Ovary (tissue), 9 donors: ENCODE data around the gene RALGPS2. TPM values are rescaled to one million over a fixed set of nuclear protein-coding genes. Genes with fewer than 3 reads are reported as not detected.

ENCODE experiments used
- DNase-seq, 5 donors: peaks; one replicate each; pipeline ENCODE4 v3.0.0-alpha.2; 2019 to 2020
- H3K27ac ChIP-seq, 2 donors: fragments of 200-600 bp; one replicate each; pipeline versions ENCODE4 v1.5.1 to v1.8.0; 2019 to 2022
- H3K27me3 ChIP-seq: fragments of 200-600 bp; one replicate; pipeline ENCODE4 v1.8.0; 2022
- H3K36me3 ChIP-seq: fragments of 200-600 bp; sonication (generic); one replicate; pipeline ENCODE4 v1.5.1; 2019
- H3K4me1 ChIP-seq: one replicate; pipeline ENCODE4 v1.8.1; 2013; ENCODE audit warnings: mild to moderate bottlenecking, moderate library complexity; ENCODE audit not compliant: insufficient read depth
- H3K4me3 ChIP-seq: fragments of 200-600 bp; sonication (generic); one replicate; pipeline ENCODE4 v1.5.1; 2017
- H3K9me3 ChIP-seq, 2 donors: fragments of 200-600 bp in 1 of 2; sonication (generic) in 1 of 2; one replicate each; pipeline versions ENCODE4 v1.5.1 to v1.8.1; 2013 to 2019; ENCODE audit warnings: mild to moderate bottlenecking in 1 of 2, moderate library complexity in 1 of 2
- EP300 ChIP-seq: sonication (generic); formaldehyde crosslinking; IDR thresholded peaks from one replicate; pipeline ENCODE4 v1.6.1; 2017; ENCODE audit warnings: antibody characterized with exemption
- POLR2A ChIP-seq: fragments of 450-650 bp; IDR thresholded peaks from one replicate; pipeline ENCODE4 v1.6.1; 2017; ENCODE audit warnings: antibody characterized with exemption, mild to moderate bottlenecking, moderate library complexity
- WGBS, 3 donors: extraction: QIAGEN DNeasy Blood & Tissue Kit in 1 of 3; methylation state at CpG; one replicate each; pipeline versions ENCODE4 v1.1.5 to v1.1.7; 2013 to 2017; 5-methylcytosine and 5-hydroxymethylcytosine counted together
- intact Hi-C, 4 donors: fragments of 100-400 bp; cut with DNase I; formaldehyde crosslinking; loops; one replicate each; pipeline versions ENCODE4 v1.11.0 to v1.15.1; 2022 to 2023
- polyA plus RNA-seq, 2 donors: library from polyadenylated mRNA; stranded (reverse); fragments of 200-250 nt in 1 of 2; fragments of 350-450 nt in 1 of 2; fragmentation: Illumina TruSeq in 1 of 2; extraction: RNeasy Lipid Tissue Mini Kit (QIAGEN cat#74804) in 1 of 2; gene quantifications; one replicate each; pipeline ENCODE4 v1.2.3, GENCODE V29; 2013 to 2014
- total RNA-seq, 7 donors: library from RNA; depleted of rRNA in 2 of 7; stranded (reverse); fragments of >200 nt in 2 of 7; fragmentation: NEBNext Ultra II Directional in 3 of 7; extraction: Animal tissue kit (Norgen Biotek cat#: 25700) in 3 of 7; gene quantifications; one replicate each; pipeline versions ENCODE4 v1.1.0 to v1.2.4, GENCODE V29; 2016 to 2023
- TF ChIP-seq, protein P1 (sequence below), 3 donors: fragments of 450-650 bp in 2 of 3; fragments of 200-600 bp in 1 of 3; IDR thresholded peaks; one replicate each; pipeline versions ENCODE4 v1.5.1 to v1.8.0; 2016 to 2022; ENCODE audit warnings: antibody characterized with exemption in 3 of 3, mild to moderate bottlenecking in 1 of 3
- donor health status: DM: no; HTN: no; CAD: no; lungs with moderate emphysema.
- donor health status: DM: no; HTN: no; CAD: no.
- donor health status: Bipolar disorder and iron deficiency.
- donor health status: DM: yes; HTN: yes; CAD: no.
- donor health status: DM: no; HTN: no; CAD: no.
- donor health status: DM: yes; HTN: yes; CAD: no.

RALGPS2 gene
- total and polyA plus RNA-seq, 9 donors = 6.4 to 43.4 (median 25.0) TPM

GRCh38 chr1:178945763-178946266 is 220.8 kb downstream of the RALGPS2 start:
- Histone ChIP-seq H3K9me3 (no peaks in the 10 kb centered on the region), H3K27me3 (no peaks in the 10 kb centered on the region), H3K4me3 (no peak overlapping the region), H3K27ac (no peak overlapping the region), H3K36me3 (no peaks in the 10 kb centered on the region), H3K4me1 (peaks cover 3% of the 10 kb centered on the region)
- intact Hi-C loops = no loop called here
- DNase-seq = peak in 2 of 5 donors; percentile 48 to 66
- no peak for TF ChIP-seq POLR2A
- no peak for TF ChIP-seq EP300
- TF ChIP-seq, protein P1, sequence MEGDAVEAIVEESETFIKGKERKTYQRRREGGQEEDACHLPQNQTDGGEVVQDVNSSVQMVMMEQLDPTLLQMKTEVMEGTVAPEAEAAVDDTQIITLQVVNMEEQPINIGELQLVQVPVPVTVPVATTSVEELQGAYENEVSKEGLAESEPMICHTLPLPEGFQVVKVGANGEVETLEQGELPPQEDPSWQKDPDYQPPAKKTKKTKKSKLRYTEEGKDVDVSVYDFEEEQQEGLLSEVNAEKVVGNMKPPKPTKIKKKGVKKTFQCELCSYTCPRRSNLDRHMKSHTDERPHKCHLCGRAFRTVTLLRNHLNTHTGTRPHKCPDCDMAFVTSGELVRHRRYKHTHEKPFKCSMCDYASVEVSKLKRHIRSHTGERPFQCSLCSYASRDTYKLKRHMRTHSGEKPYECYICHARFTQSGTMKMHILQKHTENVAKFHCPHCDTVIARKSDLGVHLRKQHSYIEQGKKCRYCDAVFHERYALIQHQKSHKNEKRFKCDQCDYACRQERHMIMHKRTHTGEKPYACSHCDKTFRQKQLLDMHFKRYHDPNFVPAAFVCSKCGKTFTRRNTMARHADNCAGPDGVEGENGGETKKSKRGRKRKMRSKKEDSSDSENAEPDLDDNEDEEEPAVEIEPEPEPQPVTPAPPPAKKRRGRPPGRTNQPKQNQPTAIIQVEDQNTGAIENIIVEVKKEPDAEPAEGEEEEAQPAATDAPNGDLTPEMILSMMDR (IDR thresholded peaks at IDR 0.05) = no peak
- 42 to 61% (median 51%) methylated on average over 17 of the region's 17 CpGs for WGBS, 3 donors

GRCh38 chr1:178946416-178946815 is 221.4 kb downstream of the RALGPS2 start:
- Histone ChIP-seq H3K9me3 (no peaks in the 10 kb centered on the region), H3K27me3 (no peaks in the 10 kb centered on the region), H3K36me3 (no peaks in the 10 kb centered on the region), H3K4me1 (peaks cover 3% of the 10 kb centered on the region), H3K27ac (no peak overlapping the region), H3K4me3 (no peak overlapping the region)
- TF ChIP-seq POLR2A (no peak), EP300 (no peak)
- TF ChIP-seq, protein P1 (IDR thresholded peaks at IDR 0.05) = no peak
- intact Hi-C loops = no loop called here
- DNase-seq = peak in 1 of 5 donors; percentile 40
- WGBS, 3 donors = 89 to 93% (median 90%) methylated on average over 13 of the region's 13 CpGs

DNA sequence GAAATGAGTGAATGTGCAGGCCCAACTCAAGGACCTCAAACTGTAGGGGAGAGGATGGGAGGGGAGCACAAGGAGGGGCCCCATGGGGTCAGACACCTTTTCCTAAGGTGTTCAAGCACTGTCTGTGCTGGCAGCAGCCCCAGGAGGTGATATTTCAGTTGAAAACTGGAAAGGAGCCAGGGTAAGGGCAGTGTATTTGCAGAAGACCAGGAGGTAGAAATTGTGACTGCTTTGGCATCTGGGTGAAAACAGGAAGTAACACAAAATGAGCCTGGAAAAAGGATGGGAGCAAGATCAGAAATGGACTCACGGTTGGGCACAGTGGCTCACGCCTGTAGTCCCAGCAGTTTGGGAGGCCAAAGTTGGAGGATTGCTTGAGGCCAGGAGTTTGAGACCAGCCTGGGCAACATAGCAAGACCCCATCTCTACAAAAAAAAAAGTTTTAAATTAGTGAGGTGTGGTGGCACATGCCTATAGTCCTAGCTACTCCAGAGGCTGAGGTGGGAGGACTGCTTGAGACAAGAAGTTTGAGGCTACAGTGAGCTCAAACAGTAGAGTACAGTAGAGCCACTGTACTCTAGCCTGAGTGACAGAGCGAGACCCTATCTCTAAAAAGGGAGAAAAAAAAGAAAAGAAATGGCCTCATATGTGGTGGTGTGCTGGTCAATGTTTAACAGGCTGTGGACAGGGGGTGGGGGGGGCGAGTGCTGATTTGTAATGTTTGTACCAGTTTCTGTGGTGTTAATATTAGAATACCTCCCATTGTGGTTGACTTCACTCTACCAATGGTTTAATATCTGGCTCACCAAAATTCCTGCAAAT is 222.0 kb downstream of the RALGPS2 start:
- H3K4me1 ChIP-seq = peaks cover 3% of the 10 kb centered on the region
- no peaks in the 10 kb centered on the region for H3K9me3 ChIP-seq
- intact Hi-C loops = no loop called here
- WGBS, 3 donors = 91 to 96% (median 96%) methylated on average over 4 of the region's 4 CpGs
- H3K27ac ChIP-seq = no peak overlapping the region
- TF ChIP-seq EP300 = no peak
- TF ChIP-seq, protein P1 (IDR thresholded peaks at IDR 0.05) = no peak
- H3K4me3 ChIP-seq = no peak overlapping the region
- peak in 1 of 5 donors; percentile 32 for DNase-seq
- H3K36me3 ChIP-seq = no peaks in the 10 kb centered on the region
- no peaks in the 10 kb centered on the region for H3K27me3 ChIP-seq

- WGBS, 3 donors = 87 to 97% (median 96%) methylated on average over 3 of the region's 3 CpGs
- H3K27ac ChIP-seq = no peak overlapping the region
- intact Hi-C loops = no loop called here
- no peaks in the 10 kb centered on the region for H3K36me3 ChIP-seq
- H3K27me3 ChIP-seq = no peaks in the 10 kb centered on the region
- H3K4me3 ChIP-seq = no peak overlapping the region
- TF ChIP-seq POLR2A = no peak
- TF ChIP-seq, protein P1 (IDR thresholded peaks at IDR 0.05) = no peak
- no peak for TF ChIP-seq EP300
- peaks cover 3% of the 10 kb centered on the region for H3K4me1 ChIP-seq
- H3K9me3 ChIP-seq = no peaks in the 10 kb centered on the region
- DNase-seq = no peak
Observed at GRCh38 chr1:178947677-178947981, 222.6 kb downstream of the RALGPS2 start.
